Measurements from ENCODE around the gene AK9.
A peak's percentile ranks its signal among the peaks of the same experiment; 100 is the strongest.
"Not testable (repeated sequence)": the region's sequence is repeated elsewhere in the genome, so short reads cannot be mapped to it uniquely, and the experiment has no call there.

The AK9 gene

DNA sequence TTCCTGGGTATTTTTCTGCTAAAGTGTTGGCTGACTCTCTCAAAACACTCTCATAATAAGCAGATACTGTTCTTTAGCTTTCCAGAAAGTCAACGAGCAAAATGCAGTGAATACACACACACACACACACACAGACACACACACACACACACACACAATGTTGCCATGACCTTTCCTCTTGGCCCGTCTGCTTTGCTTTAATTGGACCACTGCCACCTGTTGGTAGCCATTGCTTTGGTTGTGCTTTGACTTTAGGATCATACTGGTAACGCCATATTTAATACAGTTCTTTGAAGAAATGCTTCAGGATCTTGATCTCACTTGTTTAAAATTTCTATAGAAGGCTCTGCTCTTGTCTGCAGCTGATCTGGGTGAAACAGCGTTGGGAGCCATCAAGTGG, 4.5 kb upstream of the AK9 start:
- TF ChIP-seq, protein P1, sequence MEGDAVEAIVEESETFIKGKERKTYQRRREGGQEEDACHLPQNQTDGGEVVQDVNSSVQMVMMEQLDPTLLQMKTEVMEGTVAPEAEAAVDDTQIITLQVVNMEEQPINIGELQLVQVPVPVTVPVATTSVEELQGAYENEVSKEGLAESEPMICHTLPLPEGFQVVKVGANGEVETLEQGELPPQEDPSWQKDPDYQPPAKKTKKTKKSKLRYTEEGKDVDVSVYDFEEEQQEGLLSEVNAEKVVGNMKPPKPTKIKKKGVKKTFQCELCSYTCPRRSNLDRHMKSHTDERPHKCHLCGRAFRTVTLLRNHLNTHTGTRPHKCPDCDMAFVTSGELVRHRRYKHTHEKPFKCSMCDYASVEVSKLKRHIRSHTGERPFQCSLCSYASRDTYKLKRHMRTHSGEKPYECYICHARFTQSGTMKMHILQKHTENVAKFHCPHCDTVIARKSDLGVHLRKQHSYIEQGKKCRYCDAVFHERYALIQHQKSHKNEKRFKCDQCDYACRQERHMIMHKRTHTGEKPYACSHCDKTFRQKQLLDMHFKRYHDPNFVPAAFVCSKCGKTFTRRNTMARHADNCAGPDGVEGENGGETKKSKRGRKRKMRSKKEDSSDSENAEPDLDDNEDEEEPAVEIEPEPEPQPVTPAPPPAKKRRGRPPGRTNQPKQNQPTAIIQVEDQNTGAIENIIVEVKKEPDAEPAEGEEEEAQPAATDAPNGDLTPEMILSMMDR (IDR thresholded peaks at IDR 0.05) = no peak
- Mint-ChIP-seq H3K9me3 (peaks cover 4% of the 10 kb centered on the region), H3K4me1 (peaks cover 10% of the 10 kb centered on the region), H3K27ac (no peak overlapping the region), H3K36me3 (ENCODE audit: low read depth) (peaks cover 15% of the 10 kb centered on the region), H3K4me3 (no peak overlapping the region), H3K27me3 (ENCODE audit: low read depth, poor library complexity) (peaks cover 7% of the 10 kb centered on the region)
- DNase-seq = no peak

DNA sequence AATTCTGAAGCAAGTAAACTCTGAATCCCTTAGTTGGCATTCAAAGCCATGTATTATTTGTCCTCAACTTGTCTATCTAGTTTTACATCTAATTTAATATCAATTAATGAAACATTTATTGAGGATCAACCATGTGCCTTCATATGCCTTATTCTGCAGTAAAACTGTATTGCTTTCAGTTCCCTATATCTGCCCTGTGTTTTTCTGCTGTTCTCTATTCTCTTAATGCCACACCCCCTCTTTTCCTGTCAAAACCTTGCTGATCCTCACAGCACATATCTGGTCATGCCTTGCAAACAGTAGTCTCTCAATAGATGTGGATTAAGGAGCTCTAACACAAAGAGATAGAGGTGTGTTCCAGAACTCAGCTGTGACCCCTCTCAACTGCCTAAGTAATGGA, 2.1 kb upstream of the AK9 start:
- Mint-ChIP-seq H3K27ac (no peak overlapping the region), H3K9me3 (peaks cover 4% of the 10 kb centered on the region), H3K4me3 (no peak overlapping the region), H3K36me3 (ENCODE audit: low read depth) (peaks cover 15% of the 10 kb centered on the region), H3K27me3 (ENCODE audit: low read depth, poor library complexity) (peaks cover 28% of the 10 kb centered on the region), H3K4me1 (peaks cover 20% of the 10 kb centered on the region)
- no peak for DNase-seq
- TF ChIP-seq, protein P1 (IDR thresholded peaks at IDR 0.05) = no peak

DNA sequence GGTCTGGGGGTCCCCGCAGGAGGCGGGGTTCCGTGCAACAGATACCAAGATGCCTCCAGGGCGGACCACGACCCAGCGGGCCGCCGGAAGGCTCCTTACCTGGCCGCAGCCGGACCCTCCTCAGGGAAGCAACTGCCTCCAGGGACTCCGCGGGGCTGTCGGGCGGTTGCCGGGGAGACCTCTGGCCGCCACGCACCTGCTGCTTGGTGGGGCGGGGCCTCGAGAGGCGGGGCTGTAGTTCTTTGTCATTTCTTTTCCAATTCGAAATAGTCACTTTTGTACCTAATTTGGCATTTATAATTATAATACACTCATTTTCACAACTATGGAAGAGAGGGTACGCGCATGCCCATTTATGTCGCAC, 647 bp downstream of the AK9 start:
- H3K27me3 Mint-ChIP-seq (ENCODE audit: low read depth, poor library complexity) = peaks cover 40% of the 10 kb centered on the region
- peaks cover 1% of the 10 kb centered on the region for H3K9me3 Mint-ChIP-seq
- H3K4me1 Mint-ChIP-seq = peaks cover 20% of the 10 kb centered on the region
- peak; percentile 69 for DNase-seq
- H3K4me3 Mint-ChIP-seq = peak overlapping the region; percentile 96
- no peak overlapping the region for H3K27ac Mint-ChIP-seq
- peaks cover 1% of the 10 kb centered on the region for H3K36me3 Mint-ChIP-seq (ENCODE audit: low read depth)
- TF ChIP-seq, protein P1 (IDR thresholded peaks at IDR 0.05) = no peak

DNA sequence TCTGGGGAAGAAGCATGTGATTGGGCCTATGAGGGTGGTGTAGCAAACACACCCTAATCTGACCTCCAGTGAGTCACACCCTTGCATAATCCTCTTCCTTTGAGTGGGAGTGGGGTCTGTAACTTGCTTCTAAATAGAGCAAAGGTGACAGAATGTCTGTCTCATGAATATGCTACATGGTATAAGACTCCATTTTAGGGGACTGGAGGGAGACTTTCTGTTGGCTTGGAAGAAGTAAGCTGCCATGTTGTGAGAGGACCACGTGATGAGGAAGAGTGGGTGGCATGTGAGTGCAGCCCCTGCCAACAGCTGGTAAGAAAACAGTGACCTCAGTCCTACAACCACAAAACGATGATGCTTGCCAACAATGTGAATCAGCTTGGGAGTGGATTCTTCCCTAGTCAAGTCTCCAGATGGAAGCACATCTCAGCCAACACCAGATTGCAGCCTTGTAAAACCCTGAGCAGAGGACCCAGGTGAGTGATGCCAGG, 3.7 kb downstream of the AK9 start:
- peaks cover 13% of the 10 kb centered on the region for H3K36me3 Mint-ChIP-seq (ENCODE audit: low read depth)
- peaks cover 51% of the 10 kb centered on the region for H3K27me3 Mint-ChIP-seq (ENCODE audit: low read depth, poor library complexity)
- no peak overlapping the region for H3K4me3 Mint-ChIP-seq
- peaks cover 19% of the 10 kb centered on the region for H3K4me1 Mint-ChIP-seq
- H3K27ac Mint-ChIP-seq = no peak overlapping the region
- TF ChIP-seq, protein P1 (IDR thresholded peaks at IDR 0.05) = no peak
- no peak for DNase-seq
- peaks cover 29% of the 10 kb centered on the region for H3K9me3 Mint-ChIP-seq

DNA sequence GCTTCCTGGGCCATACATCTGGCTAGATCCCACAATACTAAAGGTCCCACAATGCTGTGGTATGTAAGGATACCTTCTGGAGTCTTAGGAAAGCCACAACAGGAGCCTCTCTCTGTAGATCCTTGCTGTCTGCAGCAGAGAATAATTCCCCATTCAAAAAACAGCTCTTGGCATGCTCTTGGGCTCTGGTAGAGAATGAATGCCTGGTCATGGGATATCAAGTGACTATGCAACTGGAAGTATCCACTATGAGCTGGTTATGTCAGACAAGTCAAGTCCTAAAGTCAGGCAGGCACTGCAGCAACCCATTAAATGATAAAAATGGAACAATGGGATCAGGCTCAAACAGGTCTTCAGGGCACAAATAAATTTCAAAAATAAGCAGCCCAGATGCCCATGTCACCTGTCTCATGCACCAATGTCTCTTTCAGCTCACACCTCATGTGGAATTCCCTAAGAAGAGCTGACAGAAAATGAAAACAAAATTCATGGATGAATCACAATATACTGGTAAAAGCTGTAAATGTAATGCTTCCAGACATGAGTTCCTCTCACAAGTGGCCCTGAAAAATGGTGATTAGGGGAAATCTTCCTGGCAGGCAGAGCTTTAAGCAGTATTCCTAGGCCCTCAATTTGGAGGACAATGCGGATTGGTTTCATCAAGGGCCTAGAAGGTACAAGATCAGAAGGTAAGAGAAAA, 4.3 kb downstream of the AK9 start:
- Mint-ChIP-seq H3K36me3 (ENCODE audit: low read depth) (peaks cover 17% of the 10 kb centered on the region), H3K27me3 (ENCODE audit: low read depth, poor library complexity) (peaks cover 51% of the 10 kb centered on the region), H3K4me3 (no peak overlapping the region), H3K4me1 (peaks cover 13% of the 10 kb centered on the region), H3K27ac (peak overlapping the region; percentile 81), H3K9me3 (peaks cover 35% of the 10 kb centered on the region)
- TF ChIP-seq, protein P1 (IDR thresholded peaks at IDR 0.05) = no peak
- no peak for DNase-seq

DNA sequence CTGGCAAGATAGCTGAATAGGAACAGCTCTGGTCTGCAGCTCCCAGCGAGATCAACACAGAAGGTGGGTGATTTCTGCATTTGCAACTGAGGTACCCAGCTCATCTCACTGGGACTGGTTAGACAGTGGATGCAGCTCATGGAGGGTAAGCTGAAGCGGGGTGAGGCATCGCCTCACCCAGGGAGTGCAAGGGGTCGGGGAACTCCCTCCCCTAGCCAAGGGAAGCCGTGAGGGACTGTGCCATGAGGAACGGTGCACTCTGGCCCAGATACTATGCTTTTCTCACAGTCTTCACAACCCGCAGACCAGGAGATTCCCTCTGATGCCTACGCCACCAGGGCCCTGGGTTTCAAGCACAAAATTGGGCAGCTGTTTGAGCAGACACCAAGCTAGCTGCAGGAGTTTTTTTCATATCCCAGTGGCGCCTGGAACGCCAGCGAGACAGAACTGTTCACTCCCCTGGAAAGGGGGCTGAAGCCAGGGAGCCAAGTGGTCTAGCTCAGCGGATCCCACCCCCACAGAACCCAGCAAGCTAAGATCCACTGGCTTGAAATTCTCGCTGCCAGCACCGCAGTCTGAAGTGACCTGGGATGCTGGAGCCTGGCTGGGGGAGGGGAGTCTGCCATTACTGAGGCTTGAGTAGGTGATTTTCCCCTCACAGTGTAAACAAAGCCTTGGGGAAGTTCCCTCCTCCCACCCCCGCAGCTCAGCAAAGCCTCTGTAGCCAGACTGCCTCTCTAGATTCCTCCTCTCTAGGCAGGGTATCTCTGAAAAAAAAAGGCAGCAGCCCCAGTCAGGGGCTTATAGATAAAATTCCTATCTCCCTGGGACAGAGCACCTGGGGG, 12.1 kb downstream of the AK9 start:
- H3K4me3 Mint-ChIP-seq; H3K27me3 Mint-ChIP-seq (ENCODE audit: low read depth, poor library complexity): not testable (repeated sequence)
- DNase-seq = peak; percentile 18
- Mint-ChIP-seq H3K36me3 (ENCODE audit: low read depth) (peaks cover 25% of the 10 kb centered on the region), H3K27ac (peak overlapping the region; percentile 45), H3K9me3 (peaks cover 41% of the 10 kb centered on the region), H3K4me1 (peaks cover 14% of the 10 kb centered on the region)
